Common myeloid progenitor, CD34-positive (primary cell): ENCODE results near the gene AGER.

Source experiments
- CTCF ChIA-PET: fragments of 350-600 bp; sonication (Branson Sonifier 250); formaldehyde crosslinking; loops from one replicate; lab custom pipeline; 2021; ENCODE audit warnings: antibody characterized with exemption; lab: Charles Lee
- POLR2A ChIA-PET: fragments of 350-600 bp; sonication (Branson Sonifier 250); formaldehyde crosslinking; loops from one replicate; lab custom pipeline; 2021; ENCODE audit warnings: antibody characterized with exemption; lab: Charles Lee
- DNase-seq, 3 donors: peaks; one replicate each; pipeline versions ENCODE4 v3.0.0 to v3.0.0-alpha.2; 2013
- H3K27ac ChIP-seq, 2 experiments: 1 replicate in 1 of 2; 2 replicates in 1 of 2; pipeline ENCODE4 v1.7.0; 2013; ENCODE audit warnings: inconsistent platforms in 2 of 2, low read length in 2 of 2, mild to moderate bottlenecking in 2 of 2, low read depth in 1 of 2, moderate library complexity in 1 of 2; ENCODE audit not compliant: severe bottlenecking in 2 of 2, insufficient read depth in 1 of 2, poor library complexity in 1 of 2
- H3K27me3 ChIP-seq, 5 experiments: replicated peaks in 2 of 5; 1 replicate in 3 of 5; 2 replicates in 2 of 5; pipeline versions ENCODE4 v1.6.1 to v1.7.0; 2013; ENCODE audit warnings: low read length in 4 of 5, mild to moderate bottlenecking in 2 of 5, moderate library complexity in 2 of 5, inconsistent platforms in 1 of 5; ENCODE audit not compliant: insufficient read depth in 5 of 5, control insufficient read depth in 4 of 5
- H3K36me3 ChIP-seq, 4 experiments: 1 replicate in 2 of 4; 2 replicates in 2 of 4; pipeline versions ENCODE4 v1.6.1 to v1.7.0; 2013; ENCODE audit warnings: low read length in 3 of 4, control low read depth in 1 of 4, mild to moderate bottlenecking in 1 of 4; ENCODE audit not compliant: control insufficient read depth in 4 of 4, insufficient read depth in 4 of 4
- H3K4me1 ChIP-seq, 4 experiments: 1 replicate in 3 of 4; 2 replicates in 1 of 4; pipeline versions ENCODE4 v1.6.1 to v1.7.1; 2013; ENCODE audit warnings: low read length in 3 of 4, mild to moderate bottlenecking in 3 of 4, control low read depth in 1 of 4, inconsistent platforms in 1 of 4, moderate library complexity in 1 of 4; ENCODE audit not compliant: control insufficient read depth in 4 of 4, insufficient read depth in 4 of 4; ENCODE audit errors: control extremely low read depth in 1 of 4
- H3K4me3 ChIP-seq, 7 experiments: 1 replicate in 4 of 7; 2 replicates in 3 of 7; pipeline versions ENCODE4 v1.5.1 to v1.7.0; 2013; ENCODE audit warnings: mild to moderate bottlenecking in 7 of 7, low read length in 6 of 7, moderate library complexity in 6 of 7, inconsistent platforms in 2 of 7, low read depth in 2 of 7, control low read depth in 1 of 7; ENCODE audit not compliant: insufficient read depth in 4 of 7, control insufficient read depth in 1 of 7; ENCODE audit errors: extremely low read depth in 1 of 7
- H3K9me3 ChIP-seq, 5 experiments: 1 replicate in 4 of 5; 2 replicates in 1 of 5; pipeline versions ENCODE4 v1.6.1 to v1.7.1; 2013; ENCODE audit warnings: low read length in 4 of 5, mild to moderate bottlenecking in 2 of 5, inconsistent platforms in 1 of 5, low read depth in 1 of 5, moderate library complexity in 1 of 5; ENCODE audit not compliant: control insufficient read depth in 4 of 5, insufficient read depth in 2 of 5; ENCODE audit errors: control extremely low read depth in 1 of 5
- WGBS: methylation state at CpG from one replicate; pipeline ENCODE4 v1.1.5; 2013; ENCODE audit not compliant: insufficient coverage; 5-methylcytosine and 5-hydroxymethylcytosine counted together

AGER gene

DNA sequence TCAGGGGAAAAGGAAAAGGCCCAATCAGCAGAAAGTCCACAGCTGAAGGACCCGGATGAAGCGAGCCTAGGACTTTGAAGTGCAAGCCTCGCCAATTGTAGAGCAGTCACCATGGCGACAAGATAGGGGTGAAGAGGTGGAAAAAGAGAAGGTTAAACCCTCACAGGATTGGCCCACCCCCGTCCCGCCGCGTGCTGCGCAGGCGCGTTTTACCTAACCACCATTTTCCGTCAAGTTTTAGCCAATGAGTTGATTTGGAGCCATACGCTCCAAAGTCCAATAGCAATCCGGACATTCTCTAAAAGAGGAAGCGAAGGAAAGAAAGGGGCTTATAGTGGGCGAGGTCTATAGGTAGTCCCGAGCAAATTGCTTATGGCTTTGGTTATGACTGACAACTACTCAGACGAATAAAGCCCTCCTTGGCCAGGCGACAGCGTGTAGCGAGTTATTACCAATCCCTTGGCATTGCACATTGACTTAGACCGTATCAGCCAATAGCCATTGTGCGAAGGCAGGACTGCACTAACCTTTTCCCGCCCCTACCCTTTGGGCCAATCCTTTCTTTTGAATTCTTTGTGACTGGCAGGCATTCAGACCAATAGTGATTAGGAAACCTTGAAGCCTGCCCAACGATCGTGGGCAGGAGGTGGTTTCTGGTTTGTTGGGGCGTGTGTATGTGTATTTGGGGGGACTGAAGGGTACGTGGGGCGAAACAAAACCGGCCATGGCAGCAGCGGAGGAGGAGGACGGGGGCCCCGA lies 6.1 kb downstream of the AGER start, which contains the start of gene RNF5:
Gene RNF5 (plus strand): TSS at position 618 of the 759 bp plus-strand sequence. CDS start 107 bp downstream, at position 725.
- peaks cover 21 to 63% (median 48%) of the 10 kb centered on the region in 4 experiments for H3K4me1 ChIP-seq
- H3K36me3 ChIP-seq = peaks cover 3 to 30% (median 21%) of the 10 kb centered on the region in 4 experiments
- no peaks in the 10 kb centered on the region for H3K9me3 ChIP-seq
- CTCF ChIA-PET = interaction anchor here (0.8 to 1.7 kb wide), 6 partner anchors 9 to 49 kb away, joined by 3 to 13 read pairs (median 3); partner anchors contain the start of genes EGFL8 and GPSM3
- peak within 1 kb of the TSS; percentile 93 to 95 for H3K27ac ChIP-seq
- H3K4me3 ChIP-seq = peak within 1 kb of the TSS; percentile 70 to 94 (median 90)
- POLR2A ChIA-PET = interaction anchor here (0.6 to 2.1 kb wide), 5 partner anchors 15 to 220 kb away, joined by 3 to 6 read pairs (median 5); partner anchors contain the start of genes ATF6B and GPSM3
- H3K27me3 ChIP-seq = no peaks in the 10 kb centered on the region
- WGBS = 0% methylated on average over 21 of the region's 33 CpGs
- peak; percentile 100 for DNase-seq

DNA sequence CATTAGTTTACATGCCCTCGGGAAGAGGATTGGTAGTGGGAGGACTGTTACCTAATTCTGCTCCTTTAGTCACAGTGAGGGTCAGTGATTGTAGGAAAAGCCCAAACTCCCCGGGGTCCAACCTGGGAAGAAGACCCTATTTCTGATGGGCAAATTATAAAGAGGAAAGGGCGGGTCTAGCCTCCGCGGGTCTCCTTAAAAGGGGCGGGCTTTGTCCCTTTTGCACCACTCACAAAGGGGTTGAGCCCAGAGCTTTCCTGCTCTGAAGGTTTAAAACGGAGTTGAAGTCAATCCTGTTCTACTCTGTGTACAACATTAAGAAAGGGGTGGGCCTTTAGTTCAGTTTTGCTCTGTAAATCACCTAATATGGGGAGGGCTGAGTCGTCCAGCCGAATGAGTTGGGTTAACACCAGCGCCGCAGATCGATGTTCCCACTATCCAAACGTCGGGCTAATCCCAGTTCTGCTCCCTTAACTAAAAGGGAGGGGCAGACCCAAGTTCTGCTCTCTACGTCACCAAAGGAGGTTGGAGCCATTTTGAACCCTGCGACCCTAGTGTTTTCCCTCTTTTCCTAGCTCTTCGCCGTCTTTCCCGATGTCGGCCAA lies 6.8 kb downstream of the AGER start:
- no peaks in the 10 kb centered on the region for H3K9me3 ChIP-seq
- whole genome bisulfite sequencing = 0% methylated on average over 20 of the region's 20 CpGs
- ChIA-PET POLR2A (interaction anchor here (0.6 to 2.1 kb wide), 4 partner anchors 15 to 49 kb away, joined by 3 to 6 read pairs (median 4); partner anchors contain the start of genes ATF6B and GPSM3), CTCF (interaction anchor here (0.8 to 1.4 kb wide), 5 partner anchors 12 to 48 kb away, joined by 3 to 4 read pairs (median 3); partner anchors contain the start of genes EGFL8 and GPSM3)
- no peaks in the 10 kb centered on the region for H3K27me3 ChIP-seq
- DNase-seq = peak; percentile 62 to 75 (median 71)
- H3K4me1 ChIP-seq = peaks cover 21 to 61% (median 48%) of the 10 kb centered on the region in 4 experiments
- peak overlapping the region; percentile 93 to 95 for H3K27ac ChIP-seq
- peak overlapping the region; percentile 44 to 94 (median 83) for H3K4me3 ChIP-seq
- peaks cover 3 to 24% (median 15%) of the 10 kb centered on the region in 4 experiments for H3K36me3 ChIP-seq

DNA sequence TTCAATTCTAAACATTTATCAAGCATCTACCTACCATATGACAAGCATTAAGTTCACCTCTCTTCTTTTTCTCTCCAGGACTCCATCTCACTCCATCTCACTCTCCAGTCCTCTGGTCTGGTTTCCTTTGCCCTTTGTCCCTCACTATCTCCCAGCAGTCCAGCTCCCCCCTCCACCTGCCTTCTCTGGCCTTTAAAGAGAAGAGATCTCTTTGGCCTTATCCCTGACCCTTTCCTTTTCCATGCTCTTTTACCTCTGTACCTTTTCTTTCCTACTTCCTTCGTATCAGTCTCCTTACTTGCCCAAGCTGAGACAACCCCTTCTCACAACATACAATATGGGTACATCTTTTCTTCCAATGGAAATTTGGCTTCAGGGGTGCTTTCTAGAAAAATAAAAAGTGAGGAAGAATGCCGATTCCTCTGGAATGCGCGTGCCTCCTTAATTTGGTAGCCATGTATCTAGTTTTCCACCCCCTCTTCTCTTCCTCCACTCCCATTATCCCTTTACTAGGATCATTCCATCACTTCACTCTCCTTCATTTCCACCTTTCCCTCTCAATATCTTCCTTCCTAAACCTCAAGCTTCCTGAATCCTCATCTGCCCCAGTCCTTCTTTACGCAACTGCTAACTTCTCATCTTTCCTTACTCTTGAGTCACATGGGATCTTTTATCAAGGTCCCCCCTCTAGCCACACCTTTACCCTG lies 7.4 kb downstream of the AGER start:
- Histone ChIP-seq H3K9me3 (no peaks in the 10 kb centered on the region), H3K4me1 (peaks cover 21 to 58% (median 48%) of the 10 kb centered on the region in 4 experiments), H3K36me3 (peaks cover 3 to 18% (median 13%) of the 10 kb centered on the region in 4 experiments), H3K27ac (peak overlapping the region; percentile 93 to 95), H3K27me3 (no peaks in the 10 kb centered on the region), H3K4me3 (peak overlapping the region in 6 of 7 experiments; percentile 73 to 94 (median 84))
- 73% methylated on average over 4 of the region's 5 CpGs for WGBS
- ChIA-PET POLR2A (interaction anchor here (2.1 kb wide), 1 partner anchor 19 kb away, joined by 6 read pairs; no protein-coding TSS in a partner anchor), CTCF (interaction anchor here (0.8 to 1.4 kb wide), 5 partner anchors 12 to 47 kb away, joined by 3 to 4 read pairs (median 3); partner anchors contain the start of genes EGFL8 and GPSM3)
- no peak for DNase-seq

DNA sequence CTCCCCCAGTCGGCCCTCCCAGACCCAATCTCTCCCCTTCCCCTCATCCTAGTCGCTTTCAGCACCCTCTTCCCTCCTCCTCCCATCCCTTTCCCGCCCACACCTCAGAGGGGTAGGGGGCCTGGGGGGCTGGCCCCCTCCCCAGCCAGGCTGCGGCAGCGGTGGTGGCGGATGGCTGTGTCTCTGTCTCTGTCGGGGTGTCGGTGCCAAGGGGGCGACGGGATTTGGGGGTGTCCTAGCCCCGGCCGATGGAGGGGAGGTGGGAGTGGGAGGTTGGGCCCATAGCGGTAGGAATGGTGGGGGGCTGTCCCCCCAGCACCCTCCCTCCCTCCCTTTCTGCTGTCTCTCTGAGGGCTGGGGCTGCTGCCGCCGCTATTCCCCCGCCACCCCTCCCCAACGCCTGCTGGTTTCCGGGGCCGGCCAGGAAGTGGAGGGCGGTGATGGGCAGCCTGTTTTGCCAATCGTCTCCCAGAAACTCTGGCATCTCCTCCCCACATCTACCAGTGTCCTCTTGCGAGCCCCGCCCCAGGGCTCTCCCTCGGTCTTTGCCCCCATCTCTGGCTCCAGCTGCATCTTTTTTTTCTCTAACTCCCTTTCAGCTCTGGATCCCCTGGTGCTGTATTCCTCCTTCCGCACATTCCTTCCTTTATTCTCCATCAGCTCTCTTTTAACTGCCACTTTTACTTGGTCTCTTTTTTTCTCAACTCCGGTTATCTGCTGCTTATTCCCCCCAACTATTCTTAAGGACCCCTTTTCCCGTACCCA lies 8.2 kb downstream of the AGER start, which contains the start of gene AGPAT1:
Gene AGPAT1 (minus strand): TSS at position 374 of the 765 bp plus-strand sequence. CDS start 4,588 bp downstream, outside the sequence.
- Histone ChIP-seq H3K27ac (peak within 1 kb of the TSS; percentile 93 to 95), H3K27me3 (no peaks in the 10 kb centered on the region), H3K9me3 (no peaks in the 10 kb centered on the region), H3K36me3 (peaks cover 2 to 17% (median 11%) of the 10 kb centered on the region in 4 experiments), H3K4me1 (peaks cover 21 to 58% (median 48%) of the 10 kb centered on the region in 4 experiments), H3K4me3 (peak within 1 kb of the TSS; percentile 46 to 94 (median 83))
- WGBS = 7% methylated on average over 8 of the region's 27 CpGs
- peak; percentile 96 to 98 (median 96) for DNase-seq
- POLR2A ChIA-PET = interaction anchor here (2.1 kb wide), 1 partner anchor 20 kb away, joined by 6 read pairs; no protein-coding TSS in a partner anchor
- CTCF ChIA-PET = interaction anchor here (1.0 to 1.3 kb wide), 2 partner anchors 28 to 40 kb away, joined by 3 read pairs; no protein-coding TSS in a partner anchor

DNA sequence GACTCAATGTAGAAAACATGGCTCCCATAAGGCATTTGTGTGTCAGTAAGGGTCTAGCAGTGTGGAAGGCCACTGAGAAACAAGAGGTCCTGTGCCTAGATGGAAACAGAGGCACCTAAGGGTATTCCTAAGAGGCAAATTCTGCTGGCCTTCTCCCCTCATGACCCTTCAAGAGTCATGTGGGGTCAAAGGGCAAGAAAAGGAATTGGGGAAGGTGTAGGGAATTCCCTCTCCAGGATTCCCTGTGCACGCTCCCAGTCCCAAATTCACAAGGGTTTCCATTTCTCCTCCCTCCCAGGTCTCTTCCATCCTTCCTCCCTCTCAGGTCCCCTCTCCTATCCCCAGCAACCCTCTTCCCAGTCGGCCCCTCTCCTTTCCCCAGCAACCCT lies 8.7 kb downstream of the AGER start:
- Histone ChIP-seq H3K4me3 (peak overlapping the region; percentile 46 to 94 (median 83)), H3K9me3 (no peaks in the 10 kb centered on the region), H3K4me1 (peaks cover 21 to 58% (median 48%) of the 10 kb centered on the region in 4 experiments), H3K27me3 (no peaks in the 10 kb centered on the region), H3K27ac (peak overlapping the region; percentile 81 to 92), H3K36me3 (peaks cover 2 to 18% (median 13%) of the 10 kb centered on the region in 4 experiments)
- POLR2A ChIA-PET = no interaction called here
- DNase-seq = no peak
- WGBS = 40% methylated on average over 2 of the region's 2 CpGs
- CTCF ChIA-PET = no interaction called here

DNA sequence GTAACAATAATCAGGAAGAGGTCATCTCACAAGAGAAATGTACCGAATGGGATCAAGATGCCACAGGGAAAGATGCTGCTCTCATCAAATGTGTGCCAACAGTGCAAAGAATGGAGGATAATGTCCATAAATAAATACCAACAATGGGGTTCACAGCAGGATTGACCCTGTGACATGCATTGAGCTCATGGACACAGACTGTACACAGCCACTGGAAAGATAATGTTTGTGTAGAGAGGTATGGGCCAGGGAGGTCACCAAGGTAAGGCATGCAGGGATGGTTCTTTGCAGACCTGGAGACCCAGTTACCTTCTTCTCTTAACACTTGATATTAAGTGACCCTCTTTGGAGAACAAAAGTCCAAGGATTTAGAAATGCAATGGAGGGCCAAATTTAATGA lies 9.6 kb downstream of the AGER start:
- peaks cover 21 to 51% (median 41%) of the 10 kb centered on the region in 4 experiments for H3K4me1 ChIP-seq
- H3K27ac ChIP-seq = no peak overlapping the region
- POLR2A ChIA-PET = no interaction called here

More for the DNA sequence above, 9.6 kb downstream of the AGER start:
- CTCF ChIA-PET = no interaction called here
- Histone ChIP-seq H3K36me3 (peaks cover 6 to 21% (median 14%) of the 10 kb centered on the region in 4 experiments), H3K4me3 (peak overlapping the region in 1 of 7 experiments; percentile 85), H3K27me3 (no peaks in the 10 kb centered on the region), H3K9me3 (no peaks in the 10 kb centered on the region)
- WGBS = 100% methylated on average over 1 of the region's 1 CpG
- no peak for DNase-seq
